ENCODE measurements around the gene CMSS1.
"Not testable (repeated sequence)": the region's sequence is repeated elsewhere in the genome, so short reads cannot be mapped to it uniquely, and the experiment has no call there.

Gene CMSS1

DNA sequence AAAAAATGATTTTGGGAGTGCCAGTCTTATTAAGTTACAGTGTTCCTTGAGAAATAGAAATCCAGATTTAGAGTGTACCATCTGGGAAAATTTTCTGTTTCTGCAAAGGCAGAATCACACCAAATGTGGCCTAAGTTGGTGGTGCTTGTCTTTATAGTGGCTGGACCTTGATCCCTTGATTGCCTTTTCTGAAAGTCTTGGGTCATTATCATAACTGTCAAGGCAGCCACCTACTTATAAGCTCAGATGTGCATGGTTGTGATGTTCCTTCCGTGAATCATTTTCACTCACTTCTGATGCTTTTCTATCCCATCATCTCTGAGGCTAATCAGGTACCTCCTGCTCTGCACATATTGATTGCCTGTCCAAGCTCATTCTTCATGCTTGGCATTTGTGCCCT lies 20.1 kb downstream of the CMSS1 start:
- Histone ChIP-seq H3K4me1 (ENCODE audit: control insufficient read depth in 1 of 2, insufficient read depth in 2 of 2, low read length in 2 of 2) (peaks cover 6 to 12% of the 10 kb centered on the region in 2 donors), H3K36me3 (ENCODE audit: control insufficient read depth in 1 of 2, insufficient read depth in 2 of 2, low read length in 2 of 2) (no peaks in the 10 kb centered on the region), H3K4me3 (ENCODE audit: low read depth in 1 of 2, low read length in 2 of 2) (no peak overlapping the region), H3K27ac (ENCODE audit: low read depth, low read length) (no peak overlapping the region), H3K9ac (ENCODE audit: low read depth in 1 of 2, low read length in 2 of 2) (no peak overlapping the region), H3K9me3 (ENCODE audit: control insufficient read depth in 1 of 2, low read length in 2 of 2) (no peaks in the 10 kb centered on the region), H3K27me3 (ENCODE audit: control insufficient read depth in 1 of 2, insufficient read depth in 2 of 2, low read length in 2 of 2) (no peaks in the 10 kb centered on the region)

DNA sequence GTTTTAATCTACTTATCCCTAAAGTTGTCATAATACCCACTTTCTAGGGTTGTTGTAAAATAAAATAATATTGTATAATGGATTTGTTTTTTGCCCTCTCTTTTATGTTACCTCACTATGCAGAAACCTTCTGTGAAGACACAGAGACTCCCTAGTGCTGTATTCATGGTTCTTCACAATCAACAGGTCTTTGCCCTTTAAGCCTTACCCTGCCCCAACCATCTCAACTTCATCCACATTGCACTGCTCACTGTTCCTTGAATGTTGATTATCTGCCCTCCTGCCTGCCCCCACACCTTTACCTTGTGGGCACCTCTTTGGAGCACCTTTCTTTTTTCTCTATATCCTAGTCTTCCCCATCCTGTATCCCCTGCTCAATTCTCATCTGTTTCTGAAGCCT lies 21.1 kb downstream of the CMSS1 start:
- no peaks in the 10 kb centered on the region for H3K9me3 ChIP-seq (ENCODE audit: control insufficient read depth in 1 of 2, low read length in 2 of 2)
- no peak overlapping the region for H3K27ac ChIP-seq (ENCODE audit: low read depth, low read length)
- no peak overlapping the region for H3K9ac ChIP-seq (ENCODE audit: low read depth in 1 of 2, low read length in 2 of 2)
- H3K4me1 ChIP-seq (ENCODE audit: control insufficient read depth in 1 of 2, insufficient read depth in 2 of 2, low read length in 2 of 2) = peaks cover 6 to 23% of the 10 kb centered on the region in 2 donors
- H3K27me3 ChIP-seq (ENCODE audit: control insufficient read depth in 1 of 2, insufficient read depth in 2 of 2, low read length in 2 of 2) = no peaks in the 10 kb centered on the region
- H3K36me3 ChIP-seq (ENCODE audit: control insufficient read depth in 1 of 2, insufficient read depth in 2 of 2, low read length in 2 of 2) = no peaks in the 10 kb centered on the region
- H3K4me3 ChIP-seq (ENCODE audit: low read depth in 1 of 2, low read length in 2 of 2) = no peak overlapping the region

DNA sequence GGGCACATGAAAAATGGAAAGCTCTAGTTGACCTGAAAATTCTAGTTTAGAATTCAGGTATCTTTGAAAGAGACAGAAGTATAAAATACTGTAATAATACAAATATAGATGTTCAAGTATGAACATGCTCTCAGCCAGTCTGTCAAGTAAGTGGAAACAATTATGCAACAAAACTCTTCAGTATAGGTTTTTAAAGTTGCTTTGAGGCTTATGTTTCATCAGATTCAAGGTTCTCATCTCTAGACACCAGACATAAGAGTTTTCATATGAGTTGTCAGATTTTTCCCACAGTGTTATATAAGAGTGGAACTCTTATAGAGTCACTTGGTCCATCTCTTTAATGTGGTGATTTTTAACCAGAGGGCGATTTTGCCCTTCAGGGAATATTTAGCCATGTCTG lies 22.0 kb downstream of the CMSS1 start:
- Histone ChIP-seq H3K4me1 (ENCODE audit: control insufficient read depth in 1 of 2, insufficient read depth in 2 of 2, low read length in 2 of 2) (peaks cover 10 to 31% of the 10 kb centered on the region in 2 donors), H3K9me3 (ENCODE audit: control insufficient read depth in 1 of 2, low read length in 2 of 2) (no peaks in the 10 kb centered on the region), H3K27ac (ENCODE audit: low read depth, low read length) (no peak overlapping the region), H3K36me3 (ENCODE audit: control insufficient read depth in 1 of 2, insufficient read depth in 2 of 2, low read length in 2 of 2) (no peaks in the 10 kb centered on the region), H3K9ac (ENCODE audit: low read depth in 1 of 2, low read length in 2 of 2) (no peak overlapping the region), H3K27me3 (ENCODE audit: control insufficient read depth in 1 of 2, insufficient read depth in 2 of 2, low read length in 2 of 2) (no peaks in the 10 kb centered on the region), H3K4me3 (ENCODE audit: low read depth in 1 of 2, low read length in 2 of 2) (no peak overlapping the region)

DNA sequence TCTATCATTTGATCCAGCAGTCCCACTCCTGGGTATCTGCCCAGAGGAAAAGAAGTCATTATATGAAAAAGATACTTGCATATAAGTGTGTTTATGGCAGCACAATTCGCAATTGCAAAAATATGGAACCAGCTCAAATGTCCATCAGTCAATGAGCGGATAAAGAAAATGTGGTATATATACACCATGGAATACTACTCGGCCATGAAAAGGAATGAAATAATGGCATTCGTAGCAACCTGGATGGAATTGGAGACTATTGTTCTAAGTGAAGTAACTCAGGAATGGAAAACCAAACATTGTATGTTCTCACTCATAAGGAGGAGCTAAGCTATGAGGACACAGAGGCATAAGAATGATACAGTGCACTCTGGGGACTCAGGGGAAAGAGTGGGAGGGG lies 24.3 kb downstream of the CMSS1 start:
- not testable (repeated sequence) for H3K4me3 ChIP-seq (ENCODE audit: low read depth in 1 of 2, low read length in 2 of 2); H3K27me3 ChIP-seq (ENCODE audit: control insufficient read depth in 1 of 2, insufficient read depth in 2 of 2, low read length in 2 of 2); H3K27ac ChIP-seq (ENCODE audit: low read depth, low read length); H3K9me3 ChIP-seq (ENCODE audit: control insufficient read depth in 1 of 2, low read length in 2 of 2); H3K36me3 ChIP-seq (ENCODE audit: control insufficient read depth in 1 of 2, insufficient read depth in 2 of 2, low read length in 2 of 2); H3K9ac ChIP-seq (ENCODE audit: low read depth in 1 of 2, low read length in 2 of 2)
- H3K4me1 ChIP-seq (ENCODE audit: control insufficient read depth in 1 of 2, insufficient read depth in 2 of 2, low read length in 2 of 2) = peaks cover 10 to 31% of the 10 kb centered on the region in 2 donors

DNA sequence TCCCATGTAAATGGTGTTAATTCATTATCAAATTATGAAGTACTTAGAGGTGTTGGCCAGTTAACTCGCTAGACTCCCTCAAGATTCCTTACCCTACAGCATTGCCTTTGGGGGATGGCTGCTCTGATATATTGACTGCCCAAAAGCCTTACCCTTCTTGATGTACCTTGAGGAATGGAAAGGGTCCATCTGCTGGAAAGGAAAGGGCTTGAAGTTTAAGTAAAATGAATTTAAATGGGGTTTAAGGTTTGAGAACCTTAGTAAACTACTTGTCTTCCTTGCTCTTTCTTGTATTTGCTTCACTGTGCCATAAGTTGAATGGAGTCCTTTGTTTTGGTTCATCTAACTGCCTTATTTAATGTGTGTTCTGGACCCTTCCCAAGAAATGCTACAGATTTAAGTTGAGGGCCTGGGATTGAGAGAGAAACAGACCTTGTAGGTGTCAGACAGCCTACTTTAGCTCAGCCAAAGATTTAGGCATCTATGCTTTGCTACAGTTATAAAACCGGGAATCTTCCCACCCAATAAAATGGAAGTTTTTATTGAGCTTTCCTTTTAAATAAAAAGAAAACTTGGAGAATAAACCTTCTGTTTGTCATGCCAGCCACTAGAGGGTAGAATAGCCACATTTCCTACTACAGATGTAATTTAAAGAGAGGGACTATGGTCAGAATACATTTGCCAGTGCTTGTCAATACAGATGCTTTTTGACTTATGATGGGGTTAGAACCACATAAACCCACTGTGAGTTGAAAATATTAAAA lies 25.3 kb downstream of the CMSS1 start:
- Histone ChIP-seq H3K4me3 (ENCODE audit: low read depth in 1 of 2, low read length in 2 of 2) (no peak overlapping the region), H3K9ac (ENCODE audit: low read depth in 1 of 2, low read length in 2 of 2) (no peak overlapping the region), H3K4me1 (ENCODE audit: control insufficient read depth in 1 of 2, insufficient read depth in 2 of 2, low read length in 2 of 2) (peaks cover 5 to 23% of the 10 kb centered on the region in 2 donors), H3K36me3 (ENCODE audit: control insufficient read depth in 1 of 2, insufficient read depth in 2 of 2, low read length in 2 of 2) (no peaks in the 10 kb centered on the region), H3K9me3 (ENCODE audit: control insufficient read depth in 1 of 2, low read length in 2 of 2) (no peaks in the 10 kb centered on the region), H3K27me3 (ENCODE audit: control insufficient read depth in 1 of 2, insufficient read depth in 2 of 2, low read length in 2 of 2) (no peaks in the 10 kb centered on the region), H3K27ac (ENCODE audit: low read depth, low read length) (peak overlapping the region; percentile 24)

DNA sequence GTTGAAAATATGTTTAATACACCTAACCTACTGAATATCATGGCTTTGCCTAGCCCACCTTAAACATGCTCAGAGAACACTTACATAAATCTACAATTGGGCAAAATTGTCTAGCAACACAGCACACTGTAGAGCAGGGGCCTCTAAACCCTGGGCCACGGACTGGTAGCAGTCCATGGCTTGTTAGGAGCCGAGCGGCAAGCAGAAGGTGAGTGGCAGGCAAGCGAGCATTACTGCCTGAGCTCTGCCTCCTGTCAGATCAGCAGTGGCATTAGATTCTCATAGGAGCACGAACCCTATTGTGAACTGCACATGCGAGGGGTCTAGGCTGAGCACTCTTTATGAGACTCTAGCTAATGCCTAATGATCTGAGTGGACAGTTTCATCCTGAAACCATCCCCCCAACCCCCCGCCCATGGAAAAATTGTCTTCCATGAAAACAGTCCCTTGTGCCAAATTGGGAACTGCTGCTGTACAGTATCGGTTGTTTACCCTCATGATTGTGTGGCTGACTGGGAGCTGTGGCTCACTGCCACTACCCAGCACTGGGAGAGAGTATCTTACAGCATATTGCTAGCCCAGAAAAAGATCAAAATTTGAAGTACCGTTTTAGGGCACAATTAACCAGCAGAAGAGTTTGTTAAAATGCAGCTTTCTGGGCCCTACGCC lies 26.1 kb downstream of the CMSS1 start:
- Histone ChIP-seq H3K9ac (ENCODE audit: low read depth in 1 of 2, low read length in 2 of 2) (peak overlapping the region in 1 of 2 donors; percentile 18), H3K4me1 (ENCODE audit: control insufficient read depth in 1 of 2, insufficient read depth in 2 of 2, low read length in 2 of 2) (peaks cover 4 to 20% of the 10 kb centered on the region in 2 donors)

DNA sequence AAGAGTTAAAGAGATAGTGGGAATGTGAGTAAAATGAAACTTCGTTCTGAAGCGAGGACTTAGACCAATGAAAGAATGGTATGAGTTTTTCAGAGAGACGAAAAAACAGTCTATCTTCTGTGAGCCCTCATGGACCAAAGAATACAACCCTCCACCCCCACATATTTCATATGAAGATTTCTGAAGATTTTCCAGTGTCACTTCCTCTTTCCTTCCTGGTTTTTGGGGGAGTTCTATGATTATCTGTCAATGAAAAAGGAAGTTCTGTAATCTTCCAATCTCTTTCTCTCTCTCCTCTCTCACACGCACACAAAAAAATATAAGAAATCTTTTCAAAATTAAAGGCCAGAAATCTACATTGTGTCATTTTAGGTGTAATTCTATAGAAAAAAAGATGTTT lies 27.7 kb downstream of the CMSS1 start:
- peaks cover 0 to 2% of the 10 kb centered on the region in 2 donors for H3K36me3 ChIP-seq (ENCODE audit: control insufficient read depth in 1 of 2, insufficient read depth in 2 of 2, low read length in 2 of 2)
- H3K9me3 ChIP-seq (ENCODE audit: control insufficient read depth in 1 of 2, low read length in 2 of 2) = no peaks in the 10 kb centered on the region
- no peak overlapping the region for H3K9ac ChIP-seq (ENCODE audit: low read depth in 1 of 2, low read length in 2 of 2)
- peaks cover 4 to 20% of the 10 kb centered on the region in 2 donors for H3K4me1 ChIP-seq (ENCODE audit: control insufficient read depth in 1 of 2, insufficient read depth in 2 of 2, low read length in 2 of 2)
- no peak overlapping the region for H3K27ac ChIP-seq (ENCODE audit: low read depth, low read length)
- H3K4me3 ChIP-seq (ENCODE audit: low read depth in 1 of 2, low read length in 2 of 2) = no peak overlapping the region
- H3K27me3 ChIP-seq (ENCODE audit: control insufficient read depth in 1 of 2, insufficient read depth in 2 of 2, low read length in 2 of 2) = no peaks in the 10 kb centered on the region

More for the DNA sequence above, 26.1 kb downstream of the CMSS1 start:
- H3K4me3 ChIP-seq (ENCODE audit: low read depth in 1 of 2, low read length in 2 of 2) = no peak overlapping the region
- peak overlapping the region; percentile 24 for H3K27ac ChIP-seq (ENCODE audit: low read depth, low read length)
- no peaks in the 10 kb centered on the region for H3K36me3 ChIP-seq (ENCODE audit: control insufficient read depth in 1 of 2, insufficient read depth in 2 of 2, low read length in 2 of 2)
- no peaks in the 10 kb centered on the region for H3K9me3 ChIP-seq (ENCODE audit: control insufficient read depth in 1 of 2, low read length in 2 of 2)
- no peaks in the 10 kb centered on the region for H3K27me3 ChIP-seq (ENCODE audit: control insufficient read depth in 1 of 2, insufficient read depth in 2 of 2, low read length in 2 of 2)

DNA sequence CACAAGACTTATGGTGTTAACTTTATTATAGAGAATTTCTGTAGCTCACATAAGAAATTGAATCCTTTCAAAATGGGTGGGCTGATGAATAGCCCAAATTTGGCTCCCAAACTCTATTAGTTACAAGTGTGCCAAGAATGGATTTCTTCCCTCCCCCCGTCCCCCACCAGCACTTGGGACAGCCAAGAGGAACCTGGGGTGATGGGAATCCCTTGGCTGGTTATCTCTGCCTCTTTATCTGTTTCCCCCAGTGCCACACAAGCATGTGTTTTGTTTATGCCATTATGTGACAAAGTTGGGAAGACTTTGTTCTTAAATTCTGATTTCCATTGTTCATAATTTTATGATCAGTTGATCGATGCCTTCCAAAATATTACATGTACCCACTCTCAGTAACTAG lies 28.3 kb downstream of the CMSS1 start:
- H3K9me3 ChIP-seq (ENCODE audit: control insufficient read depth in 1 of 2, low read length in 2 of 2) = no peaks in the 10 kb centered on the region
- no peak overlapping the region for H3K4me3 ChIP-seq (ENCODE audit: low read depth in 1 of 2, low read length in 2 of 2)
- H3K4me1 ChIP-seq (ENCODE audit: control insufficient read depth in 1 of 2, insufficient read depth in 2 of 2, low read length in 2 of 2) = peaks cover 4 to 20% of the 10 kb centered on the region in 2 donors
- H3K36me3 ChIP-seq (ENCODE audit: control insufficient read depth in 1 of 2, insufficient read depth in 2 of 2, low read length in 2 of 2) = peaks cover 0 to 8% of the 10 kb centered on the region in 2 donors
- no peak overlapping the region for H3K27ac ChIP-seq (ENCODE audit: low read depth, low read length)
- H3K27me3 ChIP-seq (ENCODE audit: control insufficient read depth in 1 of 2, insufficient read depth in 2 of 2, low read length in 2 of 2) = no peaks in the 10 kb centered on the region
- H3K9ac ChIP-seq (ENCODE audit: low read depth in 1 of 2, low read length in 2 of 2) = no peak overlapping the region

DNA sequence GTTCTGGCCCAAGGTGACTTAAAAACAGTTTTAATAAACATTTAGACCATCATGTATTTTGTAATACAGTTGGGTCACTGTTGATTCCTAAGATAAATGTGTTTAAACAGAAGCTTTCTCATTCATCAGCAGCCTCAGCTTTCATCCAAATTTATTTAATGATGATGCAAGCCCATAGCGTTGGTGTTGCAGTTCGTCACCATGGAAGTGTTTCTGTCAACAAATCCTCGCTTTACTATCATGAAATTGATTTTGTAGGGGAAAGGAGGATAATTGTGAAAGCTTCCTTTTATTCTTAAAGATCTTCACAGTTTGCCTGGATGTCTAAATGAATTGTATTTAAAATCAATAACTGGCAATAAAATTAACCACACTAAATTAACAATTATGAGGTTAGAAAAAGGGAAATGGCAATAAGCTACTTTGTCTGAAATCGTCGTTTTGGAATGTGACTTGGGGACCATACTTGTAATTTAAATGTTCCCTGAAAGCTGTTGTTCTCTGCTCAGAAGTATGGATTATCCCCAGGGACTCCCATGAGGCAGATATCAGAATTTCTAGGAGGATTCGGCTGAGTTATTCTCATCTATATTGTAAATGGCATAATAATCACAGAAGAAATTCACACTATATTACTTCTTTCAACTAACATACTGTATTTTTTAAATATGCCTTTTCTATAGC lies 29.0 kb downstream of the CMSS1 start:
- H3K27ac ChIP-seq (ENCODE audit: low read depth, low read length) = no peak overlapping the region

DNA sequence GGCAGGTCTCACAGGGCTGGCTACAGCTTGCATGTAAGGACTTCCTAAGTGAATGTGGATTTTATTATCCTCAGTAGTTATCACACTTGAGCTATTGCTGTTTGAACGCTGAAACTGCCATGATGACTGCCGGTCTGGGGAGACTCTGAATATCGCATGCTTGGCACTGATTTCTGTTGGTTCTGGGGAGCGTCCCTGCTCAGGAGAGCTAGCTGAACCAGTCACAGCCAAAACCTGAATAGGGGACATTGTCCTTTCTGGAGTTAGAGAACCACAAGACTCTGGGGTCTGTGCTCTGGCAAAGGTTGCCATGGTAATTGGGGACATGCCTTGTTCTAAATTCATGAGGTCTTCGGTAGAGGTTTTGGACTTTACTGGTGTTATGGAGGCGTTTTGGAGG lies 30.8 kb downstream of the CMSS1 start:
- no peak overlapping the region for H3K9ac ChIP-seq (ENCODE audit: low read depth in 1 of 2, low read length in 2 of 2)
- H3K27me3 ChIP-seq (ENCODE audit: control insufficient read depth in 1 of 2, insufficient read depth in 2 of 2, low read length in 2 of 2) = no peaks in the 10 kb centered on the region
- H3K27ac ChIP-seq (ENCODE audit: low read depth, low read length) = no peak overlapping the region
- no peaks in the 10 kb centered on the region for H3K9me3 ChIP-seq (ENCODE audit: control insufficient read depth in 1 of 2, low read length in 2 of 2)
- H3K4me1 ChIP-seq (ENCODE audit: control insufficient read depth in 1 of 2, insufficient read depth in 2 of 2, low read length in 2 of 2) = peaks cover 4 to 12% of the 10 kb centered on the region in 2 donors
- H3K36me3 ChIP-seq (ENCODE audit: control insufficient read depth in 1 of 2, insufficient read depth in 2 of 2, low read length in 2 of 2) = peaks cover 0 to 8% of the 10 kb centered on the region in 2 donors
- no peak overlapping the region for H3K4me3 ChIP-seq (ENCODE audit: low read depth in 1 of 2, low read length in 2 of 2)

More for the DNA sequence above, 29.0 kb downstream of the CMSS1 start:
- Histone ChIP-seq H3K36me3 (ENCODE audit: control insufficient read depth in 1 of 2, insufficient read depth in 2 of 2, low read length in 2 of 2) (peaks cover 0 to 8% of the 10 kb centered on the region in 2 donors), H3K9ac (ENCODE audit: low read depth in 1 of 2, low read length in 2 of 2) (no peak overlapping the region), H3K27me3 (ENCODE audit: control insufficient read depth in 1 of 2, insufficient read depth in 2 of 2, low read length in 2 of 2) (no peaks in the 10 kb centered on the region), H3K9me3 (ENCODE audit: control insufficient read depth in 1 of 2, low read length in 2 of 2) (no peaks in the 10 kb centered on the region), H3K4me1 (ENCODE audit: control insufficient read depth in 1 of 2, insufficient read depth in 2 of 2, low read length in 2 of 2) (peaks cover 4 to 20% of the 10 kb centered on the region in 2 donors), H3K4me3 (ENCODE audit: low read depth in 1 of 2, low read length in 2 of 2) (no peak overlapping the region)
